ENCODE data around the gene PHF13. TPM values are rescaled to one million over a fixed set of nuclear protein-coding genes. Genes with fewer than 3 reads are reported as not detected.

The PHF13 gene
- polyA plus RNA-seq, 1 donor (not counting 4 experiments of a cell fraction or from before 2014, with no cell fraction given), result 4.5 TPM

DNA sequence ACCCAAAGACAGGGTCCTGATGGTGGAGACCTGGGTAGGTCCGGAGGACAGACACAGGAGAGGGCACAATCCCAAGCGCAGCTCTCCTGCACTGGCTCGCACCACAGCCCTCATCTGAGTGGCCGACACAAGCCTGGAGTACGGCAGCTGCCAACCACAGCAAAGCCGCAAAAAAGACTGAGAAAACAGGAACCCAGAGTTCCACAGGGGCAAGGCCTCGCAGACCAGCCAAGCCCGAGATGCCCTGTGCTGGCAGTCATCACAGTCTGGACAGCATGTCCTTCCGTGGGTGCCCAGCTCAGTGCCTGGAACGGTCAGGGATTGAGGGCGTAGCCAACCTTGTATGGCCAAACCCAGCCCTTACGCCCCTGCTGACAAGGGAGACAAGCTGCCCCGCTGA lies 22.3 kb upstream of the PHF13 start:
- TF ChIP-seq EZH2 (IDR thresholded peaks at IDR 0.05; ENCODE audit: low read length), result no peak
- TF ChIP-seq, protein P1, sequence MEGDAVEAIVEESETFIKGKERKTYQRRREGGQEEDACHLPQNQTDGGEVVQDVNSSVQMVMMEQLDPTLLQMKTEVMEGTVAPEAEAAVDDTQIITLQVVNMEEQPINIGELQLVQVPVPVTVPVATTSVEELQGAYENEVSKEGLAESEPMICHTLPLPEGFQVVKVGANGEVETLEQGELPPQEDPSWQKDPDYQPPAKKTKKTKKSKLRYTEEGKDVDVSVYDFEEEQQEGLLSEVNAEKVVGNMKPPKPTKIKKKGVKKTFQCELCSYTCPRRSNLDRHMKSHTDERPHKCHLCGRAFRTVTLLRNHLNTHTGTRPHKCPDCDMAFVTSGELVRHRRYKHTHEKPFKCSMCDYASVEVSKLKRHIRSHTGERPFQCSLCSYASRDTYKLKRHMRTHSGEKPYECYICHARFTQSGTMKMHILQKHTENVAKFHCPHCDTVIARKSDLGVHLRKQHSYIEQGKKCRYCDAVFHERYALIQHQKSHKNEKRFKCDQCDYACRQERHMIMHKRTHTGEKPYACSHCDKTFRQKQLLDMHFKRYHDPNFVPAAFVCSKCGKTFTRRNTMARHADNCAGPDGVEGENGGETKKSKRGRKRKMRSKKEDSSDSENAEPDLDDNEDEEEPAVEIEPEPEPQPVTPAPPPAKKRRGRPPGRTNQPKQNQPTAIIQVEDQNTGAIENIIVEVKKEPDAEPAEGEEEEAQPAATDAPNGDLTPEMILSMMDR (optimal IDR thresholded peaks at IDR 0.05 in 1 of 3, IDR thresholded peaks at IDR 0.05 in 1 of 3, conservative IDR thresholded peaks at IDR 0.05 in 1 of 3; ENCODE audit: extremely low read depth in 1 of 3, insufficient read depth in 2 of 3, low read length in 3 of 3), result no peak
- no peak overlapping the region for H2AFZ ChIP-seq (ENCODE audit: control insufficient read depth, low read length)
- H3K4me1 ChIP-seq (ENCODE audit: control insufficient read depth, extremely low read depth, insufficient read depth, low read length), result peaks cover 33% of the 10 kb centered on the region
- DNase-seq (ENCODE audit: low read depth, low spot score) (no peak), FAIRE-seq (no peak)
- no peak overlapping the region for H3K4me3 ChIP-seq (ENCODE audit: control insufficient read depth in 2 of 3, extremely low read depth in 1 of 3, insufficient read depth in 2 of 3, low read depth in 1 of 3, low read length in 3 of 3)
- H3K4me2 ChIP-seq (ENCODE audit: control insufficient read depth, extremely low read depth, insufficient read depth, low read depth, low read length), result no peak overlapping the region
- no peaks in the 10 kb centered on the region for H3K27me3 ChIP-seq (ENCODE audit: control insufficient read depth, extremely low read depth, insufficient read depth, low read length)
- peaks cover 7% of the 10 kb centered on the region for H3K9me1 ChIP-seq (ENCODE audit: control insufficient read depth, extremely low read depth, insufficient read depth, low read length)
- no peak overlapping the region for H3K9ac ChIP-seq (ENCODE audit: control insufficient read depth, extremely low read depth, insufficient read depth, low read length)
- peaks cover 59% of the 10 kb centered on the region for H4K20me1 ChIP-seq (ENCODE audit: control insufficient read depth, extremely low read depth, insufficient read depth, low read length)
- dilution Hi-C loops (cut with MboI; ENCODE audit: extremely low pct_ligation_motif_present, low sequenced_read_pairs), result no loop called here
- H3K9me3 ChIP-seq (ENCODE audit: control insufficient read depth, low read depth, low read length), result no peaks in the 10 kb centered on the region
- no peak overlapping the region for H3K27ac ChIP-seq (ENCODE audit: control insufficient read depth, insufficient read depth, low read length)
- peaks cover 44% of the 10 kb centered on the region for H3K79me2 ChIP-seq (ENCODE audit: control insufficient read depth, insufficient read depth, low read length)
- peaks cover 50 to 72% of the 10 kb centered on the region in 2 experiments for H3K36me3 ChIP-seq (ENCODE audit: control insufficient read depth in 2 of 2, extremely low read depth in 1 of 2, insufficient read depth in 2 of 2, low read length in 2 of 2)

DNA sequence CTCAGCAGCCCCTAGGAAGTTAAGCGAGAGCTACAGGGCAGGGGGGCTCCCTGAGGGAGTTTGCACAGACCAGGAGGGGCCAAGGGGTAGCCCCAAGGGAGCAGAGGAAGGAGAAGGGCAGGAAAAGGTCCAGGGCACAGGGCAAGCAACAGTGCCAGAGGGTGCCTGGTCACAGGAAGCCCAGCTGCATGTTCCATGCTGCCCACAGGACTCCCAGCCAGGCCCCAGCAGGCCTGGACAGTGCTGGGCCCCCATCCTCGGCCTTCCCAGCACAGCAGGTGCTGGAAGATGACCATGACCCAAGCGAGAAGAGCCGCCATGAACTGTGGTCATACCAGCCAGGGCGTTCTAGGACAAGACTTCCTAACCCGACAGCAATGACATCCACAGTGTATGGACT lies 21.9 kb upstream of the PHF13 start:
- no peak overlapping the region for H3K27ac ChIP-seq (ENCODE audit: control insufficient read depth, insufficient read depth, low read length)
- no peaks in the 10 kb centered on the region for H3K27me3 ChIP-seq (ENCODE audit: control insufficient read depth, extremely low read depth, insufficient read depth, low read length)
- peaks cover 33% of the 10 kb centered on the region for H3K4me1 ChIP-seq (ENCODE audit: control insufficient read depth, extremely low read depth, insufficient read depth, low read length)
- no peak overlapping the region for H3K4me2 ChIP-seq (ENCODE audit: control insufficient read depth, extremely low read depth, insufficient read depth, low read depth, low read length)
- no peak for TF ChIP-seq EZH2 (IDR thresholded peaks at IDR 0.05; ENCODE audit: low read length)
- TF ChIP-seq, protein P1 (optimal IDR thresholded peaks at IDR 0.05 in 1 of 3, IDR thresholded peaks at IDR 0.05 in 1 of 3, conservative IDR thresholded peaks at IDR 0.05 in 1 of 3; ENCODE audit: extremely low read depth in 1 of 3, insufficient read depth in 2 of 3, low read length in 3 of 3), result no peak
- no peak overlapping the region for H2AFZ ChIP-seq (ENCODE audit: control insufficient read depth, low read length)
- dilution Hi-C loops (cut with MboI; ENCODE audit: extremely low pct_ligation_motif_present, low sequenced_read_pairs), result no loop called here
- H3K9me3 ChIP-seq (ENCODE audit: control insufficient read depth, low read depth, low read length), result no peaks in the 10 kb centered on the region
- H4K20me1 ChIP-seq (ENCODE audit: control insufficient read depth, extremely low read depth, insufficient read depth, low read length), result peaks cover 61% of the 10 kb centered on the region
- no peak overlapping the region for H3K9ac ChIP-seq (ENCODE audit: control insufficient read depth, extremely low read depth, insufficient read depth, low read length)
- peaks cover 7% of the 10 kb centered on the region for H3K9me1 ChIP-seq (ENCODE audit: control insufficient read depth, extremely low read depth, insufficient read depth, low read length)
- FAIRE-seq, result no peak
- peaks cover 48% of the 10 kb centered on the region for H3K79me2 ChIP-seq (ENCODE audit: control insufficient read depth, insufficient read depth, low read length)
- H3K4me3 ChIP-seq (ENCODE audit: control insufficient read depth in 2 of 3, extremely low read depth in 1 of 3, insufficient read depth in 2 of 3, low read depth in 1 of 3, low read length in 3 of 3), result no peak overlapping the region
- DNase-seq (ENCODE audit: low read depth, low spot score), result no peak
- peaks cover 50 to 76% of the 10 kb centered on the region in 2 experiments for H3K36me3 ChIP-seq (ENCODE audit: control insufficient read depth in 2 of 2, extremely low read depth in 1 of 2, insufficient read depth in 2 of 2, low read length in 2 of 2)
